HG02623 (cell line): ENCODE data around the gene LNX1.
A peak's percentile ranks its signal among the peaks of the same experiment; 100 is the strongest.

Source experiments
- ATAC-seq: cut with Tn5 transposase; IDR thresholded peaks from one replicate; pipeline ENCODE4 v1.9.1; 2021; ENCODE audit warnings: moderate library complexity; ENCODE audit not compliant: unreplicated experiment

The LNX1 gene

GRCh38 chr4:53591372-53591892 is at the start of gene LNX1:
Gene LNX1, minus strand, starts transcription at chr4:53591486. Its CDS starts 17,484 bp downstream, at chr4:53574002.
- no peak for ATAC-seq

- peak; percentile 57 for ATAC-seq
Measured at GRCh38 chr4:53640576-53641453, 49.5 kb upstream of the LNX1 start.

GRCh38 chr4:53638919-53639318 is 47.6 kb upstream of the LNX1 start:
- ATAC-seq, result no peak

GRCh38 chr4:53637348-53637747 is 46.1 kb upstream of the LNX1 start:
- no peak for ATAC-seq

GRCh38 chr4:53635697-53636483 is 44.6 kb upstream of the LNX1 start:
- ATAC-seq, result no peak

- no peak for ATAC-seq
Measured at GRCh38 chr4:53633608-53634007, 42.3 kb upstream of the LNX1 start.

GRCh38 chr4:53629296-53629695 is 38.0 kb upstream of the LNX1 start:
- ATAC-seq, result no peak

- no peak for ATAC-seq
Measured at GRCh38 chr4:53626491-53626890, 35.2 kb upstream of the LNX1 start.

GRCh38 chr4:53625888-53626287 is 34.6 kb upstream of the LNX1 start:
- no peak for ATAC-seq

- ATAC-seq, result no peak
Measured at GRCh38 chr4:53622739-53623151, 31.5 kb upstream of the LNX1 start.

GRCh38 chr4:53620956-53621355 is 29.7 kb upstream of the LNX1 start:
- no peak for ATAC-seq

- ATAC-seq, result no peak
Measured at GRCh38 chr4:53619431-53619830, 28.1 kb upstream of the LNX1 start.

- ATAC-seq, result no peak
Measured at GRCh38 chr4:53618321-53618720, 27.0 kb upstream of the LNX1 start.

GRCh38 chr4:53617101-53617680 is 25.9 kb upstream of the LNX1 start:
- no peak for ATAC-seq

- no peak for ATAC-seq
Measured at GRCh38 chr4:53616219-53616618, 24.9 kb upstream of the LNX1 start.

GRCh38 chr4:53614591-53614990 is 23.3 kb upstream of the LNX1 start:
- ATAC-seq, result no peak

GRCh38 chr4:53613428-53613827 is 22.1 kb upstream of the LNX1 start:
- ATAC-seq, result no peak

GRCh38 chr4:53608649-53609048 is 17.4 kb upstream of the LNX1 start:
- ATAC-seq, result no peak

- no peak for ATAC-seq
Measured at GRCh38 chr4:53608242-53608641, 17.0 kb upstream of the LNX1 start.

- no peak for ATAC-seq
Measured at GRCh38 chr4:53605783-53606182, 14.5 kb upstream of the LNX1 start.

- no peak for ATAC-seq
Measured at GRCh38 chr4:53602390-53602789, 11.1 kb upstream of the LNX1 start.
